Activated CD4-positive, alpha-beta T cell treated with anti-CD3 and anti-CD28 coated beads, Interleukin-2, amount 50 U/mL, for 16 hours (primary cell): ENCODE results near the gene PRODH.
"Not testable (repeated sequence)": the region's sequence is repeated elsewhere in the genome, so short reads cannot be mapped to it uniquely, and the experiment has no call there.

Experiments used
- DNase-seq: peaks from one replicate; pipeline ENCODE4 v3.0.0-alpha.2; 2020

PRODH gene, protein sequence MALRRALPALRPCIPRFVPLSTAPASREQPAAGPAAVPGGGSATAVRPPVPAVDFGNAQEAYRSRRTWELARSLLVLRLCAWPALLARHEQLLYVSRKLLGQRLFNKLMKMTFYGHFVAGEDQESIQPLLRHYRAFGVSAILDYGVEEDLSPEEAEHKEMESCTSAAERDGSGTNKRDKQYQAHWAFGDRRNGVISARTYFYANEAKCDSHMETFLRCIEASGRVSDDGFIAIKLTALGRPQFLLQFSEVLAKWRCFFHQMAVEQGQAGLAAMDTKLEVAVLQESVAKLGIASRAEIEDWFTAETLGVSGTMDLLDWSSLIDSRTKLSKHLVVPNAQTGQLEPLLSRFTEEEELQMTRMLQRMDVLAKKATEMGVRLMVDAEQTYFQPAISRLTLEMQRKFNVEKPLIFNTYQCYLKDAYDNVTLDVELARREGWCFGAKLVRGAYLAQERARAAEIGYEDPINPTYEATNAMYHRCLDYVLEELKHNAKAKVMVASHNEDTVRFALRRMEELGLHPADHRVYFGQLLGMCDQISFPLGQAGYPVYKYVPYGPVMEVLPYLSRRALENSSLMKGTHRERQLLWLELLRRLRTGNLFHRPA

DNA sequence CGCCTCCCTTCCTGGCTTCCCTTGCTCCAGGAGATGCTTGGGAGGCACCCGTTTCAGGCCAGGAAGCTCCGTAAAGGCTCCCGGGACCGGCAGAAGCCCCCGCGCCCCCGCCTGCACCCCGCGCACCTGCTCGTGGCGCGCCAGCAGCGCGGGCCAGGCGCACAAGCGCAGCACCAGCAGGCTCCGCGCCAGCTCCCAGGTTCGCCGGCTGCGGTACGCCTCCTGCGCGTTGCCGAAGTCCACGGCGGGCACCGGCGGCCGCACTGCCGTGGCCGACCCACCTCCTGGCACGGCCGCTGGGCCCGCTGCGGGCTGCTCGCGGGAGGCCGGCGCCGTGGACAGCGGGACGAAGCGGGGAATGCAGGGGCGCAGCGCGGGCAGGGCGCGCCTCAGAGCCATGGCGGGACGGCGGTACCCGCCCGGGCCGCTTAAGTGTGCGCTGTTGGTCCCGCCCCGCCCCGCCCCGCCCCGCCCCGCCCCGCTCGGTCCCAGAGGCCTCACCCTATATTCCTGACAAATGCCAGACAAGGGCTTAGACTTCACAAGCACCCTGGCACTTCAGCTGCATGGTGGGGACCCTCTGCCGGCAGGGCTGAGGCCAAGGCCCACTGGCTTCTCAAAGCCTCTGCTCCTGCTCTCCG, at the start of gene PRODH:
PRODH (minus strand) TSS at position 405 of the 641 bp plus-strand sequence; CDS start at position 399, 6 bp downstream.
- no peak for DNase-seq

DNA sequence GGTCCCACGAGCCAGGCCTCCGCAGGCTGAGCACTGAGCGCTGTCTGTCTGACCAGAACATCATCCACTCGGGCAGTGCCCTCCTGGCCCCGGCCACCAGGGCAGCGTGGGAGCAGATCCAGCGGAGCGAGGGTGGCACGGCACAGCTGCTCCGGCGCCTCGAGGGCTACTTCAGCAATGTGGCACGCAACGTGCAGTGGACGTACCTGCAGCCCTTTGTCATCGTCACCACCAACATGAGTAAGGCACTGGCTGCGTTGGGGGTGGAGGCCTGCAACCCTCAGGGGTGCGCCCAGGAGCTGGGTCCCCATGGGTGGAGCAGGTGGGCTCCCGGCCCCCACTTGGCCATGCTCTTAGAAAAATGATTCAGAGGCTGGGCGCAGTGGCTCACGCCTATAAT, 49.7 kb upstream of the PRODH start:
- DNase-seq: no peak

DNA sequence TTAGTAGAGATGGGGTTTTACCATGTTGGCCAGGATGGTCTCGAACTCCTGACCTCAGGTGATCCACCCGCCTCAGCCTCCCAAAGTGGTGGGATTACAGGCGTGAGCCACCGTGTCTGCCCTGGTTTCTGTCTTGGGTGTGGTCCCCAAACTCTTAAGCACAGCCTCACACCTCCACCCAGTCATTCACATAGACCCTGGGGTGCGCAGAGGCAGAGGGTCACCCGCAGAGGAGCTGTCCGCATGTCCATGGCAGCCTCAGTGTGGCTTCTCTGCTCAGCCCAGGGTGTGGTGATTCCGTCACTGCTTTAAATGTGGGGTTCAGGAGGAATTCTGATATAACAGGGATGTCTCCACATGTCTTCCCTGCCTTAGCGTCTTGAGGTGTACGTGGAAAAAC, 48.5 kb upstream of the PRODH start:
- DNase-seq: no peak

DNA sequence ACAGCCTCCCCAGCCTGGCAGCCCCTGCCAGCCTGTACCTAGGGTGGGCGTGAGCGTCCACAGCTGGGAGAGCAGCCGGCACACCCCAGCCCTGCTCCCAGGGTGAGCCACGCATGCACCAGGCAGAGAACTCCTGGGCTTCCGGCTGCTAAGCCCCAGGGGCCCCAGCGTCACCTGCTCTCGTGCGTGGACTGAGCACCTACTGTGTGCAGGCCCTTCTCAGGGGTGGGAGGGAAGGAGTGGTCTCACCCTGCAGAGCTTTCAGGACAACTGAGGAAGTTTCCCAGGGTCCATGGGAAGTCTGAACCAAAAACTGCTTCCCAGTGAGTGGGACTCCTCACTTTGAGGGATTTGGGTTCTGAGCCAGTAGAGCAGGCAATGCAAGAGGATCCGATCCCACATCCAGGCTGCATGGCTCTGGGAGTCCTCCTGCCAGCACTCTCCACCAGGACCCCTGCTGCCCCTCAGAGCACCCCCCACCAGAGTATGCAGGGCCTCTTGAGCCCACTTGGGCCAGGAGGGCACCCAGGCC, 47.1 kb upstream of the PRODH start:
- no peak for DNase-seq

DNA sequence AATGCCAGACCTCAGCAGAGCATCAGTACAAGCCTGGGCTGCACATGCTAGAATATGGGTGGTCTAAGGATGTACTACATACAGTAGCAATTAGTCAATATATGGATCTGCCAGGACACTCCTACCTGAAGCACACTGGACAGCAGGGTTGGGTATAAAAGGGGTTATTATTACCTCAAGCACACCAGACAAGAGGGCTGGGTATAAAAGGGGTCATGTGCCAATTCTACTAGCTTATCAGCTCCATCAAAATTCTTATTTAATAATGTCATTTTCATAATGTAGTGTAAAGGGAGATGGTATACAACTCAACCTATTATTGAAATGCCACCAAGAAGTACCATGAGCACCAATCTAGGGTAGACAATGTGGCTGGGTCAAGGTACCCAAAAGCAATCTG, 44.7 kb upstream of the PRODH start:
- no peak for DNase-seq

DNA sequence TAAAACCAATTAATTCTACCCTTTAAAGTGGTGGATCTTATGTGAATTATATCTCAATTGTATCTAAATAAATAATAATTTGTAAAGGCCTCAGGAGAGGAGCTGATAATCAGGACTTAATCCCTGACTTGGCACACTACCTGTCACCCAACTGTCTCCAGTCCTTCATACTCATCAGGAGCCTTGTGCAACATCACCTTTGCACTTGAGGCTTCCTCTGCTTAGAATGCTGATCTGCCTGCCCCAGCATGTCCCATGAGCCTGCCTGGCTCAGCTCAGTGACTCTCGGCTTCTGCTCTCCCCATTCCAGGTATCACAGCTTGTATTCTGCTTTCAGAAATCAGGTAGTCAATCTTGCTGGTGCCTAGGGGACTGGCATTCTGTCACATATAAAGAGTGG, 43.9 kb upstream of the PRODH start:
- DNase-seq: no peak

DNA sequence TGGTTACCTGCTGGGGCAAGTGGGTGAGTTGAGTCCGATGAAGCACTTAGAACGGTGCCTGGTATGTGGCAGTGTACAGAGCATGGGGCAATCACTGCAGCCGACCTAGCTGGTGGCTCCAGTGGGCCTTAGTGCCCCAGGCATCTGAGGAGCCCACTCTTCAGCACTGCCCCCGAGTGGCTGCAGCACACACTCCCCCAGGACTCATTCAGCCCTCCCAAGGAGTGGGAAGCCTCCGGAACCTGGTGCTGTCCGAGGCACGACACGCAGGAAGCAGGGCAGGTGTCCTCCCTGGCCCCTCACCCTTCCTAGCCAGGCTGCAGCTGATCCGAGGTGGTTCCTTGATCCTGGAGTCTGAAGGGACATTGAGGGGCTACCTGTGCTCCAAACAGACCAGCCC, 42.4 kb upstream of the PRODH start:
- no peak for DNase-seq

DNA sequence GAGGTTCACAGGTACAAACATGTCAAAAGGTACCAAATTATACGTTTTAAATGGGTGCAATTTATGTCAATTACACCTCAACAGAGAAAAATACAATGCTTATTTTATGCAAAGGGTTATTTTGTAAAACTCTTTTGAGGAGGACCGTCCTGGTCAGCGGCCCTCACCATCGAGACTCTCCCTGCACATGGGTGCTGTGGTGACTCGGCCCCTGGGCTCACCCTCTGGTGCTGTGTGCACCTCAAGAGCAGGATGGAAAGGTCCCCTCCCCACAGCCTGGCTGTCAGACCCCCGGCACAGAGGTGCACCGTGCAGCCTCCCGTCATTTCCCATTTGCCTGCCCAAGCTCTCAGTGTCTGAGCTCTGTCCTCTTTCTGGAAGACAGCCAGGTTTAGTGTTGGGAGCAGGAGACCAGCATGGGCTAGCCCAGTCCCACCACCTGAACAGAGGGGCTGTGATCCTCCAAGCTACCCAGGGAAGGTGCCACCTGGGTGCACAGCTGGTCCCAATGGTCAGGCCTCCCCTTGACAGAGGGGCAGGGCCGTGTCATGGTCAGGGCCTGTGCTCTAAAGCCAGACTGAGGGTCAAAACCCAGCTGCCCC, 41.8 kb upstream of the PRODH start:
- no peak for DNase-seq

DNA sequence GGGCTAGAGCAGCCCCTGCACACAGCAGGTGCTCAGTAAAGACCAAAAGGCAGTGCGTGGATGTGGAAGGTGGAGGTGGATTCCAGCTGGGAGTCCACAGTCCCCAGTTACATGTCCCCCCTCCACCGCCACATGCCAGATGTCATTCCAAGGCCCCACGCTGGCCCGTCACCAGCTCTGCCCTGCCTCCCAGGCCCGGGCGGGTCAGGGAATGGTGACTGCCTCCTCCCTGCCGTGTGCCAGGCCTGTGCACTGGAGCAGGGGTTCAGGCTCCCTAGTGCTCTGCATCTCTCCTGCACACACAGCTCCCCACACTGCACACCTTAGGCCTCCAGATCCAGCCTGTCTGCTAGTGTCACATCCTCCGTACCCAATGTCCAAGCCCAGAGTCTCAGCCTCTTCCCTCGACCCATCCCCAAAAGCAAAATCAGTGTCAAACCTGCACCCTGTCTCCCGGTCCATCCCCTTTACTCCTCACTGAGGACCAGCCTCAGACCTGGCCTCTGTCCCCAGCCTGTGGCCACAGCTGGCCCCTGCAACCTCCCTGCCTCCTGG, 40.2 kb upstream of the PRODH start:
- no peak for DNase-seq

DNA sequence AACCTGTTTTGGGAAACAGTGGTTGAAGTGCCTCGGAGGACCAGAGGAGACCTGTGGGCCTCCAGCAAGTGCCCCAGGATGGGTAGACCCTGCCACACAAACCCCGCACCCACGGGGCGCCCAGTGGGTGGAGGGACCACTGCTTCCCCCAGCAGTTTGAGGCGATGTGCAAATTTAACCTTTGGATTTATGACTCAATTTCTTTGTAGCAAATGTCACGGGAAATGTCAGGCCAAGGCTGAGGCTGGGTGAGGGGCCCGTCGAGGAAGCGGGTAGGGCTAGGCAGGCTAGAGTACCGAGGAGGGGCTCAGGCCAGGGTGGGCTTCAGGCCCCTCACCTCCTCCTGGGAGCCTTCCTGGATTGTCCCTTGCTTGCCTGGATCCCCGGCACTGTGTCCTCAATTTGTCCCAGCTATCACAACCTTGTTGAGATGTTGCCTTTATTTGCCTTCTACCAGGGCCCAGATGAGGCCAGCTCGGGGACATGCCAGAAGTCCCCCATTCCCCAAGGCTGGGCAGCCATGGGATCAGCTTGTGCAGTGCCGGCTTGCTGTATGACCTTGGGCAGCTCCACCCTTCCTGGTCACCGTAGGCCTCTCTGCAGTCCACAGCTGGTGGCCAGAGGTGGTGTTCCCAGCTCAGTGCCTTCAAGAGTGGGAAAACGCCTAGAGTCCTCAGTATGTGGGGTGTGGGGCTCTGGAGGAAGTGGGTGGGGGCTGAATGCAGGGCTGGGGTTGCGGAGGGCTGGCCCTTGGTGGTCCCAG, 39.5 kb upstream of the PRODH start:
- no peak for DNase-seq

DNA sequence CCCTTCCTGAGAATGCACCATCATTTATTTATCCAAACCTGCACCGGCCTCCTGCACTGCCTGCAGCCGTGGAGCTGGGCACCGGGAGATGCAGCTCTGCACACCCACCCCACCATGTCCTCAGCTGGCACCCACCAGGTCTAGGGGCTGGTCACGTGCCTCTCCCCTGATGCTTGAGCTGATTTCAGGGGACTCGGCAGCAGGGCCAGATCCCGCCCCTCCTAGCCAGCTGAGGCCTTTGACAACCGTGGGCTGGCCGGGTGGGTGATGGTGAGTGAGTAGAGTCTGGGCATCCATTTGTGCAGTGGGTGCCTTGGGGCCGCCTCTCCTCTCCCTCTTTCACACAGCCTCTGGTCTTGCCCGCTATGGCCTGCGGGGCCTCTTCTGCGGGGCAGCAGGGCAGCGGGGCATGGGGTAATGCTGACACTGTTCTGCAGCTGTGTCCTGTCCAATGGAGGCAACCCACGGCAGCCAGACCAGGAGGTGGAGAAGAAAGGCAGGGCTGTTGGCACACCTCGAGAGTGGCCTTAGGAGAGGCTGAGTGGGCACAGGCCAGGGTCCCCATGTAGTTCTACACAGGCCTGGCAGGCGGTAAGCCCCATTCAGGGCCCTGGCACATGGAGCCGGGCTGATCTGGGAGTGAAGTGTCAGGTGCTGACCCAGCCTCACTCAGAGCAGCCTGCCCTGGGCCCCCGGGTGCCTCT, 38.5 kb upstream of the PRODH start:
- DNase-seq: no peak

DNA sequence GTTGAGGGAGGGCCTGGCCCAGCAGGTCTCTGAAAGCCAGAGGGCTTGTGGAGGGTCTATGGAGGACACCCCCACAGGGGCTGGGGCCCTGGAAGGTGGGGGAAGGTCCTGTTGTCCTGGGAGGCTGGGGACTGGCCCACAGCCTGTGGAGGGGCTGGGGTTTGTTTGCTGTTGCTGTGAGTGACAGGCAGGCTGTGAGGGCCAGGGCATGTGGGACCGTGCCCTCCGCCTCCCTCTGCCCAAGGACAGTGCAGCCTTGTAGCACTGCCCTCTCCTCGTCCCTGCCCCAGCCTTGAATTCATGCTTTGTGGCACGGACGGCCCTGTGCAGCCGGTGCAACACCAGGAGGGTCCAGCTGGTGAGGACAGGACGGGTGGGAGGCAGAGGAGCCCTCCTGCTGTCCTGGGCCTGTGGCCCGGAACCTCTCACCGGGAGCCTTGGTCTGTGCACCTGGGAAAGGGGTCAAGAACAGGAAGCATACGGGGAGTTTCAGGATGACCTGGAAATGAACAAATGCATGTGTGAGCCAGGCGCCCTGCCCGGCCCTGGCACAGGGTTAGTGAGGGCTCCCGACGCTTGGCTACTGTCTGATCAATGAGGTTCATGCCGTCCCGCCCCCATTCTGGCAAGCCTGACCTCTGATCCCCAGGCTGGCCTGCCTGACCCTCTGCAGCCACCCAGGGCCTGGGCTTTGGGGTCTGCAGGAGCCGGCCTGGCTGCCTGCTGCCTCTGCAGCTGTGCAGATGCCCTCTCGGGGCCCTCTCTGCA, 37.4 kb upstream of the PRODH start:
- no peak for DNase-seq

DNA sequence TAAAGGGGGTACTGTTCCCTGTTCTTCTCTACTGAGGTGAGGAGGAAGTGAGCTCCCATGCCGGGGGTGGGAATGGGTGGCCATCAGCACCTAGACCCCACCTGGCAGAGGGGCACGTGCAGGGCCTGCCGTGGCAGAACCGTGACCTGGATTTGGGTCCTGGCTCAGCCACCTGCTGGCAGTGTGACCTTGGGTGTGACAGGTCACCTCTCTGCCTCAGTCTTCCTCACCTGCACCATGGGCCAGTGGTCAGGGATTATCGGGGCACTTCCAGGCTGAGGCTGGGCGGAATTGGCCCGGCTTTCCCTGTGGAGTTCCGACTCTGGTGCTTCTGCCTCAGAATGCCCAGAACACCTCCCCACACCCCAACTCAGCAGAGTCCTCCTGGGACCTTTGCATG, 36.5 kb upstream of the PRODH start:
- not testable (repeated sequence) for DNase-seq

DNA sequence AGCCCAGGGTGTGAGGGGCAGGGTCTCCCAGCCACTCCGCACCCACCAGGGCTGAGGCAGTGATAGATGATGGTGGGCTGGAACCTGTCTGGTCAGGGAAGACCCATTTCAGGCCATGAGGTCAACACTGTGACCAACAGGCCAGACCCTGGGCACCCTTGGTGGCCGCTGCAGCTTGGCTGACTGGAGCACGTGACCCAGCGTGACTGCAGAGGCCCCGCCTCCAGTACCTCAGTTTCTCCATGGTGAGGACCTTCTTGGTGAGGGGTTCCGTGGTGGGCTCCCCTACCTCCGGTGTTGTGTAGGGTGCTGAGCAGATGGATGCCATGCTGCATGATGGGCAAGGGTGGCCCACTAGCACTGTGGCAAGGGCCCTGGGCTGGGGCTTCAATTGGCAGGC, 35.9 kb upstream of the PRODH start:
- not testable (repeated sequence) for DNase-seq

DNA sequence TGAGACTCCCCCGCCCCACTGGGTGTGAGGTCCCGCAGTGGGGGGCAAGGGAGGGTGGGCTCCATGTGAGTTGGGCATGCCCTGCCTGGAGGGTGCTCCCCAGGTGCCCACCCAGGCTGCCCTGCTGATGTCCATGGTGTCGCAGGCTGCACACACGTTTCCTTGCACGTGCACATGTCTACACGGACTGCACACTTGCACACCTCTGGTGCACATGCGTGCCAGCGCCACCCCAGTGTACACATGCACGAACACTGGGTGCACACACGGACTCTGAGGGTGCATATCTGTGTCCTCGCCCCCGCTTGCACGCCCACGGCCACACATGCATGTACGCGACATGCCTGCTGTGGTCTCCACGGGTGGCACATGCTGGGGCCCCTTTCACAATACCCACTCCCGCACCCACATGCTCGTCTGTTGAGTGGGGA, 35.2 kb upstream of the PRODH start:
- no peak for DNase-seq

DNA sequence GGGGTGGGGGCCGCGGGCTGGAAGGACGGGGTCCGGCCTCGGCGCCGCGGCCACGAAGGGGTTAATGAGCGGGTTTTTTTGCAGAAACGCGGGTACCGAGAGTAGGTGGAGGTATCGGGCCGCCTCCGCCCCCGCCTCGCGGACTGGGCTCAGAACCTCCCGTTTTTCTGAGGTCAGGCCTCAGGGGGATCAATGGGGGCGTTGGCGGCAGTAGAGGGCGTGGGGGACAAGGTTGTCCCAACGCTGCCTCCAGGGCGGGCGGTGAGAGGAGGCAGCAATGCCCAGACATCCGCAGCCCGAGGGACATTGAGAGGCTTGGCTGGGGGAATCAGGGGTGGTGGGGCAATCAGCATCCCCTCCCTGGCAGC, 34.8 kb upstream of the PRODH start:
- no peak for DNase-seq

DNA sequence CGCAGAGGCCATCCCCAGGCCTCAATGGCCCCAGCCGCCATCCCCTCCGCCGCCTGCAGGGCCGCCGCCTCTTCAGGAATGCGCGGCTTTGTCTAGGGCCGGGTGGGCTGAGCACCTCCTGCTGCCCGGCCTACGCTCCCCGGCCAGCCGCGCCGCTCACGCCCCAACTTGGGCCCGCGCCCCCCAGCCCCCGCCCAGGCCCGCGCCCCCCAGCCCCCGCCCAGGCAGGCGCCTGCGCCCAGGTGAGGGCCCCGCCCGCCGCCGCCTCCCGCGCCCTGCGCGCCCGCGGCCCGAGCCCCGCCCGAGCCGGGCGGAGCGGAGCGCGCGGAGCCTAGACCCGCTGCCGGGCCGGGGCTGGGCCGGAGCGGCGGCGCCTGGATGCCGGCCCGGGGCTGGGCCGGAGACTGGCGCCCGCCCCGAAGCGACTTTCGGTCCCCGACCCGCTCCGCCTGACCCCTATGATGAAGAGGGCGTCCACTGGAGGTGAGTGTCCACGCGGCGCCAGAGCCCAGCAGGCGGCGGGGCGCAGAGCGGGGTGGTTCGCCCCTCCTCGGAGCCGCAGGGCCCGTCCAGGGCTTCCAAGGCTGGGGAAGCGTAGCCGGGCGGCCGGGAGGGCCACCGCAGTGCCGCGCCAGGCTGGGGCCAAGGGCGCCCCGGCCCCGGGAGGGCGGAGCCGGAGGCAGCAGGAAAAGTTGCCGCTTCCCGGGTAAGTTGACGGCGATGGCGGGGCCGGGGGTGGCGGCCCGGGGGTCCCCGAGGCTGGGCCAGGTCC, 34.3 kb upstream of the PRODH start:
- DNase-seq: no peak

DNA sequence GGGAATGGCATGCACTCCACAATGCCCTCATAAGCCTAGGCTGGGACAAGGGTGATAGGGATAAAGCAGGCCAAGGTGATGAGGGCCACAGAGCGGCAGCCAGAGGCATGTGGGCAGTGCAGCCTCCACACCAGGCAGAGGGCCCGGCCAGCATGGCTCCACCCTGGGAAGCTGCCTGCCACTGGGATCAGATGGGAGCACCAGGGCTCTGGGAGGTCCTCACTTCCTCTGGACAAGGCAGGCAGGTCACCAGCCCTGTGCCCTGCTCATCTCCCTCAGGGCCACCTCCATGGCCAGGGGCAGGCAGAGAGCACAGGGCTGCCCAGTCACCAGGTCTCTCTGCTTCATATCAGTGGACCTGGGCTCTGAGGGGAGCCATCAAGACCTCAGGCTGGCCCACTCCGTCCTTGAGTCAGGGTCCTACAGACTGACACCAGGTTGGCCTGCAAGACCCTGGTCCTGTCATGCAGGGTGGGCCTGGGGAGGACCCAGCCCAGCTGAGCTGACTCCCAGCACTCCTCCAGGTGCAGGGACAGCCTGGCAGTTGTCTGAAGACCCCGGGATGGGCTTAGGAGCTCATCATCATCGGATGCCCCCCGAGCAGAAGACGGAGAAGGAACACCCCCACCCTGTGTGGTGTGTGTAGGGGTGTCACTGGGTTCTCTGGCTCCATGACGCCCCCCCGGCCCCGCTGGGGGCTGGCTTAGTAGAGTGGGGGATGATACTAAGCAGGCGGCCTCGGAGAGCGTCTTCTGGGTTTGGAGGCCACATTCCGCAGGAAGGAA, 33.3 kb upstream of the PRODH start:
- DNase-seq: not testable (repeated sequence)
